ENCODE results near the gene INSR.

GRCh38 chr19:7219056-7219455 lies 75.2 kb downstream of the INSR start:
- TF ChIP-seq, protein P1, sequence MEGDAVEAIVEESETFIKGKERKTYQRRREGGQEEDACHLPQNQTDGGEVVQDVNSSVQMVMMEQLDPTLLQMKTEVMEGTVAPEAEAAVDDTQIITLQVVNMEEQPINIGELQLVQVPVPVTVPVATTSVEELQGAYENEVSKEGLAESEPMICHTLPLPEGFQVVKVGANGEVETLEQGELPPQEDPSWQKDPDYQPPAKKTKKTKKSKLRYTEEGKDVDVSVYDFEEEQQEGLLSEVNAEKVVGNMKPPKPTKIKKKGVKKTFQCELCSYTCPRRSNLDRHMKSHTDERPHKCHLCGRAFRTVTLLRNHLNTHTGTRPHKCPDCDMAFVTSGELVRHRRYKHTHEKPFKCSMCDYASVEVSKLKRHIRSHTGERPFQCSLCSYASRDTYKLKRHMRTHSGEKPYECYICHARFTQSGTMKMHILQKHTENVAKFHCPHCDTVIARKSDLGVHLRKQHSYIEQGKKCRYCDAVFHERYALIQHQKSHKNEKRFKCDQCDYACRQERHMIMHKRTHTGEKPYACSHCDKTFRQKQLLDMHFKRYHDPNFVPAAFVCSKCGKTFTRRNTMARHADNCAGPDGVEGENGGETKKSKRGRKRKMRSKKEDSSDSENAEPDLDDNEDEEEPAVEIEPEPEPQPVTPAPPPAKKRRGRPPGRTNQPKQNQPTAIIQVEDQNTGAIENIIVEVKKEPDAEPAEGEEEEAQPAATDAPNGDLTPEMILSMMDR (IDR thresholded peaks at IDR 0.05; ENCODE audit: low read depth, low read length): no peak
- no peak for TF ChIP-seq EZH2phosphoT487 (IDR thresholded peaks at IDR 0.05; ENCODE audit: low read depth)
